ENCODE results near the gene SLC9A3. TPM values are rescaled to one million over a fixed set of nuclear protein-coding genes. Genes with fewer than 3 reads are reported as not detected.

The SLC9A3 gene
- total RNA-seq, 1 donor from 2014 or later = 3.9 TPM

GRCh38 chr5:421901-422300, 102.3 kb downstream of the SLC9A3 start:
- Histone ChIP-seq H3K9me3 (no peaks in the 10 kb centered on the region), H3K4me1 (no peaks in the 10 kb centered on the region), H3K4me3 (no peak overlapping the region), H3K27me3 (no peaks in the 10 kb centered on the region), H3K36me3 (no peaks in the 10 kb centered on the region), H3K27ac (no peak overlapping the region)
- no peak for DNase-seq (ENCODE audit: extremely low spot score in 2 of 2)
- TF ChIP-seq POLR2A (IDR thresholded peaks at IDR 0.05) = no peak
- no peak for TF ChIP-seq POLR2AphosphoS5 (IDR thresholded peaks at IDR 0.05; ENCODE audit: insufficient read depth in 1 of 2, low read depth in 1 of 2)
- TF ChIP-seq, protein P1, sequence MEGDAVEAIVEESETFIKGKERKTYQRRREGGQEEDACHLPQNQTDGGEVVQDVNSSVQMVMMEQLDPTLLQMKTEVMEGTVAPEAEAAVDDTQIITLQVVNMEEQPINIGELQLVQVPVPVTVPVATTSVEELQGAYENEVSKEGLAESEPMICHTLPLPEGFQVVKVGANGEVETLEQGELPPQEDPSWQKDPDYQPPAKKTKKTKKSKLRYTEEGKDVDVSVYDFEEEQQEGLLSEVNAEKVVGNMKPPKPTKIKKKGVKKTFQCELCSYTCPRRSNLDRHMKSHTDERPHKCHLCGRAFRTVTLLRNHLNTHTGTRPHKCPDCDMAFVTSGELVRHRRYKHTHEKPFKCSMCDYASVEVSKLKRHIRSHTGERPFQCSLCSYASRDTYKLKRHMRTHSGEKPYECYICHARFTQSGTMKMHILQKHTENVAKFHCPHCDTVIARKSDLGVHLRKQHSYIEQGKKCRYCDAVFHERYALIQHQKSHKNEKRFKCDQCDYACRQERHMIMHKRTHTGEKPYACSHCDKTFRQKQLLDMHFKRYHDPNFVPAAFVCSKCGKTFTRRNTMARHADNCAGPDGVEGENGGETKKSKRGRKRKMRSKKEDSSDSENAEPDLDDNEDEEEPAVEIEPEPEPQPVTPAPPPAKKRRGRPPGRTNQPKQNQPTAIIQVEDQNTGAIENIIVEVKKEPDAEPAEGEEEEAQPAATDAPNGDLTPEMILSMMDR (IDR thresholded peaks at IDR 0.05) = no peak
- intact Hi-C loops (cut with DNase I) = no loop called here

- Histone ChIP-seq H3K27me3 (no peaks in the 10 kb centered on the region), H3K4me1 (peaks cover 3% of the 10 kb centered on the region), H3K27ac (no peak overlapping the region), H3K9me3 (no peaks in the 10 kb centered on the region), H3K4me3 (no peak overlapping the region), H3K36me3 (no peaks in the 10 kb centered on the region)
- TF ChIP-seq POLR2A (IDR thresholded peaks at IDR 0.05) (no peak), POLR2AphosphoS5 (IDR thresholded peaks at IDR 0.05; ENCODE audit: insufficient read depth in 1 of 2, low read depth in 1 of 2) (no peak)
- TF ChIP-seq, protein P1 (IDR thresholded peaks at IDR 0.05) = no peak
- no peak for DNase-seq (ENCODE audit: extremely low spot score in 2 of 2)
- intact Hi-C loops (cut with DNase I) = no loop called here
These were observed 102.9 kb downstream of the SLC9A3 start for GRCh38 chr5:421287-421880.

DNA sequence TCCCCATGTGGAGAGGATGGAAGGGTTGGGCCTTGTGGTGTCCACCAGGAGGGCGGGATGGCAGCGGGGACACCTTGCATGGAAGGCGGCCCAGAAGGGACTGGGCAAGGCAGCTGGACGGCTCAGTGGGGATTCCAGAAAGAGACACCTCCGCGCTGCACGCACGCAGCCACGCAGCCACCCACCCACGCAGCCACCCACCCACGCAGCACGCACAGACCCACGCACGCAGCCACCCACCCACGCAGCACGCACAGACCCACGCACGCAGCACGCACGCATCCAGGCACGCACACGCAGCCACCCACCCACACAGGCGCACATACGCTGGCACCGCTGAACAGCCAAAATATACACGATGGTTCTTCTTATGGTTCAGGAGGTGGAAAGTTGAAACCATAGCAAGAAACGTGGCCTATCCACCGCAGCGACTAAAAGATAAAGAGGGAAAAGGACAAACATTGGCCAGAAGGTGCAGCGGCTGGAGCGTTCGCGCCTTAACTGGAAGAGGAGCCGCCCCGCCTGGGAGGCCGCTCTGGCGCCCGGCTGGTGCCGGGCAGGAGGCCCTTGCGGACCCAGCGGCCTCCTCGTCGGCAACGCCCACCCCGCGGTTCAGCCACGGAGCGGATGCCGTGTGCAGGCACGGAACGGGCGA, 103.5 kb downstream of the SLC9A3 start:
- no peaks in the 10 kb centered on the region for H3K9me3 ChIP-seq
- H3K4me3 ChIP-seq = no peak overlapping the region
- no peak for DNase-seq (ENCODE audit: extremely low spot score in 2 of 2)
- TF ChIP-seq POLR2A (IDR thresholded peaks at IDR 0.05) (no peak), POLR2AphosphoS5 (IDR thresholded peaks at IDR 0.05; ENCODE audit: insufficient read depth in 1 of 2, low read depth in 1 of 2) (no peak)
- TF ChIP-seq, protein P1 (IDR thresholded peaks at IDR 0.05) = no peak
- intact Hi-C loops (cut with DNase I) = no loop called here
- H3K27me3 ChIP-seq = no peaks in the 10 kb centered on the region
- no peak overlapping the region for H3K27ac ChIP-seq
- H3K4me1 ChIP-seq = peaks cover 9% of the 10 kb centered on the region
- H3K36me3 ChIP-seq = no peaks in the 10 kb centered on the region

Small RNAs within 50 kb of the gene (microRNA-seq; reads per million reads assigned to microRNA genes)
- gene MIR4456 (ENCODE audit: borderline number of aligned reads, borderline replicate concordance) = not detected

Small RNAs within 50 kb of the gene (small RNA-seq; reads per million reads assigned to genes)
- not detected for gene MIR4456

Other genes starting within 250 kb of the SLC9A3 start
- 11.3 TPM for gene AHRR, start 202.7 kb downstream of the SLC9A3 start, total RNA-seq
- gene EXOC3, start 81.3 kb downstream of the SLC9A3 start, total RNA-seq = 67.5 TPM
- 20.1 TPM for gene CEP72, start 87.9 kb upstream of the SLC9A3 start, total RNA-seq
- 4.7 TPM for gene TPPP, start 168.9 kb upstream of the SLC9A3 start, total RNA-seq